NCI-H226 (cell line): ENCODE data around the gene TMEM131L.

ENCODE experiments used
- DNase-seq: peaks from one replicate; pipeline ENCODE4 v3.0.0-alpha.2; 2015

The TMEM131L gene

DNA sequence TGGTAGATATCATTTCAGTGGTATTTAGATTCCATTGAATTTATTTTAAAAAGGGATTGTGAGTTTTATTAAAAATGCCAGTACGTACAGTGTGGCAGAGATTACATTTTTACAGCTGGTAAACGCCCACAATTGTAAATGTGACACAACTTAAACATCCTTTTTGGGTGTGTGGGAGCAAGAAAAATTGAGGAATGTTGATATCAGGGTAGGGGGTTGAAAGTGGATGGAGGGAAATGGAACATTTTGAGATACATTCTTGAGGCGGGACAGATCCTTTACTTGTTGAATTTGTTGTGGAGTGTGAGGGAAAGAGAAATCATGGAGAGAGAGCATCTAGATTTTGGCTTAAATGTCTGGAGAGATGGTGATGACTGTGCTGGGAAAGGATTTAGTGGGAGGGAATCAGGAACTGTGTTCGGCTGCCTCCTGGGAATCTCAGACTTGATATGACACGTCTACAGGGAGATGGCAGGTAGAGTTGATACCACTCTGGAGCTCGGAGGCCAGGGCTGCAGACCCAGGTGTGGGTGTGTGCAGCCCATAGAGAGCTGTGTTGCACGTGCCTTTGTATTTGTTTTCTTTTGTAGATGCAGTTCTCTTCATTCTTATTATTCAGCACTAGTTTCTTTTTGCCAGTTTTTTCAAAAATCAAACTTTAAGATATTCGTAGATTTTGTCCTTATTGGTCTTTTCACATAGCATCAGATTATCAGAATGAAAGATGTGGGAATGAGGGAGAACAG, 10.8 kb downstream of the TMEM131L start:
- DNase-seq: no peak

DNA sequence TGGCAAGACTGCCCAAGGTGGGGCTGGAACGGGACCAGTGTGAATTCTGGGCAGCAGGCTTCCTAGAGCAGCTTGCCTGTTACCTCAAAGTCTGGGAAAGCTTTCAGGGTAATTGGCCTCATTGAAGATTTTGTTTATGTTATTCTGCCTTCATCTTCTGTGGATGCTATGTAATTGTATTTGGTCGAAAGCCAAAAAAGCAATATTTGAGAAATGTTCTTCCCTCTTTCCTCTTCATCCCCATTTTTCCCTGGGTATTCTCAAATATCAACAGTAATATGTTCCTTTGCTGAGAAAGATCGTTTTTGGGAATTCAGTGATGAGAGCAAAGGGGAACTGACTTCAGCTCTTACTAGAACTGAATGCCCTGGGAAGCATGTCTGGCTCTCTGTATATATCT, 12.9 kb downstream of the TMEM131L start:
- no peak for DNase-seq

DNA sequence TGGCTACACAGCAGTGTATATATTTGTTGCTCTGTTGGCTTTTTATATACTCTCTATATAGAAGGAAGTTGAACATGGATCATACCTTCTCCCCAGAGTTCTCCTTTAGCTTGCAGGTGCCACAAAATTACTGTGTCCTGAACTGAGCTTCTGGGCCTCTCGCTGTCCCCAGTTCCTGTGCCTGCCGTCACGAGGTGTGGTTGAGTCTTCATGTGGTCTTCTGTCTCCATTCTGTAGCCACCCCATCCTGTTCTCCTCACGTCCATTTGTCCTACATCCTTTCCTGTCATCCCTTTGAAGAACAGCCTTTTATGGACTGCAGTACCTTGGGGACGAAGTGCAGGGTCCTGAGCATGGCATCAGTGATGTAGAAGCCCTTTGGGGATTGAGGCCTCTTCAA, 14.5 kb downstream of the TMEM131L start:
- no peak for DNase-seq

DNA sequence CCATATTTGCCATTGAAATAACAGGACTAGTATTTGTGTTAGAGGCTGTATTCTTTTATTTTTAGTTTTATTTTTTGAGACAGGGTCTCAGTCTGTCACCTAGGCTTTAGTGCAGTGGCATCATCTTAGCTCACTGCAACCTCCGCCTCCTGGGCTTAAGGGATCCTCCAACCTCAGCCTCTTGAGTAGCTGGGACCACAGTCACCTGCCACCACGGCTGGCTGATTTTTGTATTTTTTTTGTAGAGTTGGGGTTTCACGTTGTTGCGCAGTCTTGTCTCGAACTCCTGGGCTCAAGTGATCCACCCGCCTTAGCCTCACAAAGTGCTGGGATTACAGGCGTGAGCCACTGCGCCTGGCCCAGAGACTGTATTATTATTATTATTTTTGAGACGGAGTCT, 15.3 kb downstream of the TMEM131L start:
- no peak for DNase-seq

DNA sequence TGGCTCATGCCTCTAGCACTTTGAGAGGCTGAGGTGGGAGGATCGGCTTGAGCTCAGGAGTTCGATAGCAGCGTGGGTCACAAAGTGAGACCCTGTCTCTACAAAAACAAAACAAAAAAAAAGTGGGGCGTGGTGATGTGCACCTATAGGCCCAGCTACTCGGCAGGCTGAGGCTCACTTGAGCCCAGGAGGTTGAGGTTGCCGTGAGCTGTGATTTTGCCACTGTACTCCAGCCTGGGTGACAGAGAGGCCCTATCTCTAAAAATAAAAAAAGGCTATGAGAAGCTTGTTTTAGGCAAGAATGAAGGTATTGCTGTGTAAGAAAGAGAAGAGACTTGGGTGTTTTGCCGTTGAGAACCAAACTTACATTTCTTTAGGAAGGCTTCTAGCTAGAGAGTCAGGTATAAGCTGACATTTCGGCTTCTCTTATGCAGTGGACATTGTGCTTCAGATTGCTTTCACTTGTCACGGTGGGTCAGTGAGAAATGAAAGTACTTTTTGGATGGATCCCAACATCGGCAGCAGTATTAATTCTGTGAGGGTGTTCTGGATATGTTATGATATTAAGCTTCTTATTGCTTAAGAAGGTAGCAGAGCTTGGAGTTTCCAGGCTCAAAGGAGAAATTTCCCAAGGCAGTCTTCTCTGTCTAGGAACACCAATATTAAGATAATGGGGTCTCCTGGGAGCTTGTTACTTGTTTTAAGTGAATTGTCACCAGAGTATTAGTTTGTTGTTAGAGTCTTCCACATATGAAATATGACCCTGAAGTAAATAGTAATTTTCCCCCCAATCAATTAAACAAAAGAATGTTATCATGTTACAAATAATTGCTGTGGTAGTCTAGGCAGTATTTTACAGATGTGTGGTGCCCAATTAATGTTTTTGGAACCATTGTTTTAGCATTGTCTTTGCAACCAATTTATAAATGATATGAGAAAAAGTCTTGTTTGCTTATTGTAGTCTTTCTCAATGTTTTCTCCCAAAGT, 17.6 kb downstream of the TMEM131L start:
- DNase-seq: no peak

DNA sequence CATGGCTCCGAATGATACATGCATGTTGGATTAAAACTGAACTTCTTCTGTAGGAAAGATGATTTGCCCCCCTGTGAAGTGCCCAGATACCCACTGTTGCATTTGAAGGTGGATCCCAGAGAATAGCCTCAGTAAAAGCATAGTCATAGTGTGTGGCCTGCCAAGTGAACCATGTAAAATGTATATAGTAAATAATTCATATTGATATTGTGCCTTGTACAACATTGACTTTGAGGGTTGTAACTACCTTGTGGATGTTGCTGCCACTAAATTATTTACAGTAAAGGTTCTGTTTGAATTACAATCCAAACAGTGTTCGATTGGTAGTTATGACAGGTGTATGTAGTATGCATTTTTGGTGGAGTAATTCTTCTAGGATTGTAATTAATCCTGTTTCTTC, 19.2 kb downstream of the TMEM131L start:
- DNase-seq: no peak

DNA sequence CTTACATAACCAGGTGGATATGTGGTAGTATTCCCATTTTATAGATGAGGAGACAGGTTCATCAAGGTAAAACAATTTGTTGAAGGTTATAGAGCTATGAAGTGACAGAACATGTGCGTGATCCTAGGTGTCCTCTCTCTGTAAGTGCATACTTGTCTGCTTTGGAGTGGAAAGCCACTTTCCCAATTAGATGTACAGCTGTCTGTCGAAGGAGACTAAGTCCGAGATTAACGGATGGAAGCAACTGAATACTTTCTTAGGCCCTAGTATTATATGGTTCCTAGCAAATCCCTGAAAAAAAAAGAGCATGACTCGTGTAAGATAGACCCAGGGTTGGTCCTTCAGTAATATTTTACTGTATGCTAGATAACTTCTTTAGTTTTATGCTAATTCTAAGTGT, 19.7 kb downstream of the TMEM131L start:
- DNase-seq: no peak

DNA sequence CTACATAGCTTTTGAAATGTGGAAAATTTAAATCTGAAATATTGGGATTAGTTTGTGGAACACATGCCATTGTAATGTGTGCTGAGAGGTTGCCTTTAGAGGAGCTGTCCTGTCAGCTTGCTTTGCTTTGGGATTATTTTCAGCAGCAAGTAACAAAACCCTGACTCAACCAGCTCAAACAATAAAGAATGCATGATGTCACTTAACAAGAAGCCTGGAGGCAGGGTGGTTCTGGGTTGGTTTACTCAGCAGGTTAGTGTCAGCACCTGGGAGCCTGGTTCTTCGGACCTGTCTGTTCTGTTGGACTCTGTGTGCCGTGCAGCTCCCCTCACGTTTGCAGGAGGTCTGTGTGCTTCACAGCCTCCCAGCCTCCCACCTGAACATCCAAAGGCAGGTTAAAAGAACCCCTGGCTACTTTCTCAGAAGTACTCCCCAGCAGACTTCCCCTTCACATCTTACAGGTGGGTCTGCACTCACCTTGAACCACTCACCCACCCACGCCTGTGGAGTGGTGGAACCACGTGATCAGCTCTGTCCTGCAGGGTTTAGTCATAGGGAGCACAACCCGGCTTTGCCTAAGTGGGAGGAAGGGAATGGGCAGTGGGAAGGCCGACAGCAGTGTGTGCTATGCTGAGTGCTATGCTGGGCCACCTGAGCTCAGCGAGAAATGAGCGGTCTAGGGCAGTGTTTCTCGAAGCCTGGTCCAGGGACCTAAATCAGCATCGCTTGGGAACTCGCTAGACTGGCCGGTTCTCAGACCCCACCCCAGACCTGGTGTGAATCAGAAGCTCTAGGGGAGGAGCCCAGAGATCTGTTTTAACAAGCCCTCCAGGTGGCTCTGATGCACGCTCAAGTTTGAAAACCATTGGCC, 20.4 kb downstream of the TMEM131L start:
- DNase-seq: peak; percentile 83

DNA sequence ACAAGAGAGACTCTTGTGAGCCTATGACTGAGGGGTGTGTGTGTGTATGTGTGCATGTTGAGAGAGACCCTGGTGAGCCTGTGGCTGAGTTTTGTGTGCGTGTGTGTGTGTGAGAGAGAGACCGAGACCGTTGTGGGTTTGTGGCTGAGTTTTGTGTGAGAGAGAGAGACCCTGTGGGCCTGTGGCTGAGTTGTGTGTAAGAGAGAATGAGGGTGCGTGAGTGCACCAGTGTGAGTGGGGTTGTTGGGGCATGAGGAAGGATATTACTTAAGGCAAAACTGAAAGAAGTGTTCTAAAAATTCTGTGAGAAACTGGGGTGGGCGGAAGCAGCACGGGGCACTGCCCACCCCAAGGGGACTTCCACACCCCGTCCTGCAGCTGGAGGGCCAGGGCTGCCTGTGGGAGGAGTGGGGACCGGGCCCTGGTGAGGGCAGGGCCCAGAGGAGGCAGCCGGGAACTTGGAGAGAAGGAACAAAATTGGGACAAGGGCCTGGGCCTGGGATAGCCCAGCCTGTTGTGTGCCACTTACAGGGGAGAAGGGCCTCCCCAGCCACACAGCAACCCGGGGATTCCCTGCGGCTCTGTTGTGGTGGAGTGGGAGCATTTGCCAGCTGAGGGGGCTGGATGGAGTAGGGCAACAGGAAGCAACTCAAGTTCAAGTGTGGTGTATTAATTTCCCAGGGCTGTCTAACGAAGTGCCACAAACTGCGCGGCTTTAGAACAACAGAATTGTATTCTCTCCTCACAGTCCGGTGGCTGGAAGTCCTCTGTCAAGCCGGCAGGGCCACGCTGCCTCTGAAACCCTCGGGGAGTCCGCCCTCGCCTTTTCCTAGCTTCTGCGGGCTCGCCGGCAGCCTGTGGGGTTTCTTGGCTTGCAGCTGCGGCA, 22.1 kb downstream of the TMEM131L start:
- DNase-seq: no peak

DNA sequence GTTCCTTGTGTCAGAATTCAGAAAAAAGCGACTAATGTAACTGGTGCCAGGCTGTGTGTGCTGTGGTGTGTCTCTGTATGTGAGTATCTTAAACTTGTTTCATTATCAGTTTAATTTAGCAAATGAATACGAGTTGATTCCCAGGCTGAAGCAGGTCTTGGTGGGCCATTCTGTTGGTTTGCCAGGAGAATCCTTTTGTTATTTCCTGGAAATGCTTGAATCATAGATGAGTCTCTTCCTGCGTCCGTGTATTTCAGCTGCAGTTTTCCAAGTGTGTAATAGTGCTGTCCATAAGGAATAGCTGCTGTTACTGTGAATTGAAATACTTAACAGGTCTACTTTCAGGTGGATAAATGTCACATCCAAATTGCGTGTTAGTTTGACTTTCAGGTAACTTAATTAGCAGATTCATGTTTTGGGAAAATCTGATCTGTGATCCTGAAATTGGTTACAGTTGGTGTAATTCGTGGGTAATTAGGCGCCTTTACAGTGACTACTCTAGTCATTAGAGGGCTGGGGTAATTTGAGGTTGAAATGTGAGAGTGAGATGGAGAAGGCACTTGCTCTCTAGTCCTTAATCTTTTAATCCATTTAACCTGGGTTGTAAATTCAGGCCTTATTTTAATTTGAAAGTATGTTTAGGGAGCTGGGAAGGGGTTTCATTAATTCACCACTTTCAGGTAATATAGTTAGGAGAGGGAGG, 23.8 kb downstream of the TMEM131L start:
- DNase-seq: no peak

DNA sequence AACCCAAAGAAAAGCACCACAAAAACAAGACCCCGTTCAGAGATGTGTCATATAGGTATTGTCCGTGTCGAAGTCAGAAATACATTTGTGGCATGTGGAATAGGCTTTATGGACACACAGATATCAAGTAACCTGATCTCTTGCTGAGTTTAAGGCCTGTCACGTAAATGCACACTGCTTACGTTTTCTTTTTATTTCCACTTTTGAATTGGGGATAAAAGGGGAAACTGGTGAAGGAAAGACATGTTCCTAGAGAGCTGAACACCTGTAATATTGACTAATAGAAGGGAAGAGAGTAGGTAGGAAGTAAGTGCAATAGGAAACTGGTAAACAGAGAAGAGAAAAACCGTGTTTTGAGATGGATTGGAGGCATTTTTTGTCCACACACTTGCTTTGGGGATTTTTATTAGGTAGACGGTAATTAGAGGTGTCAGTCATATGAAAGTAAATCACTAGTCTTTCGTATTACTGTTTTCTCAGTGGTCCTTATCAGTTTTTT, 24.9 kb downstream of the TMEM131L start:
- no peak for DNase-seq

DNA sequence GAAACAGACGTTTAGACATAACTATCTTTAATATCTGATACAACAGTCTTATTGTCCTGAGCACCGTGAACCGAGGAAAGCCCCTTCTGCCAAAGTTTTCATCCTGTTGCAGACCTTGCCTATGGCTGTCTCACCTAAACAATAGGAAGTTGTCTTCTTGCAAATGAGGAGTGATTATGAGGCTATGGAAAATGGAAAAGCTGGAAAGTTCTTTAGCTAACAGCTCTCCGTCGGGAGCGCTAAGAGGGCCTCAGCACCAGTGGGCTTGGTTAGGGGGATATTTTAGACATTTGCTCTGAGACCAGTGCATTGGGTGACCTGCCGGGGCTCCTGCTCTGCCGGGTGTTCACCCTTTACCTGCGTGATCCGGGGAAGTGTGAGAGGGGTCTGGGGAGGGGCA, 28.4 kb downstream of the TMEM131L start:
- DNase-seq: no peak

DNA sequence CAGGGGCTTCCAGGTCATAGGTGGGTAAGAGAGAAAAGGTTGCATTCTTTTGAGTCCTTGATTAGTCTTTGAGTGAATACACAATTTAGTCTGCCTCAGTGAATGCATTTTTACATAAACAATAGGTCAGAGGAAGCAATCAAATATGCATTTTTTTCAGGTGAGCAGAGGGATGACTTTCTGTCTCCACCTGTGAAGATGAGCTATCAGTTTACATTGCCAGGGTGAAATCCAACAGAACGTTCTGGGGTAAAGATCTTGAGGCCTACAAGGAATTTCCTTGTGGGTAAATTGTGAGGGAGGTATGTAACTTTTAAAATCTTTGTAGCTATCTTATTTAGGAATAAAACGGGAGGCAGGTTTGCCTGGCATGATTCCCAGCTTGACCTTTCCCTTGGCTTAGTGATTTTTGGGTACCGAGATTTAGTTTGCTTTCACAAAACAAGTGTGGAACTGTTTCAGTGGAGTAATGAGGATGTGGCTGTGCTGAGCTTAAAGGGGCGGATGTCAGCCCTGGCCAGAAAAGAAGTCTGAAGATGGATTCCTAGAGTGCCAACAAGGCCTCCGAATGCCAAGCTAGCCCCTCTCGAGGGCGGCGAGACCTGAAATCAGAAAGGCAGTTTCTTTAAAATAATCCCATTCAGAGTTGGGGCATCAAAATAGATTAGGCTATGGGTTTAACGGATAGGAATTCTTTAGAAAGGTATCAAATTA, 29.5 kb downstream of the TMEM131L start:
- DNase-seq: no peak

DNA sequence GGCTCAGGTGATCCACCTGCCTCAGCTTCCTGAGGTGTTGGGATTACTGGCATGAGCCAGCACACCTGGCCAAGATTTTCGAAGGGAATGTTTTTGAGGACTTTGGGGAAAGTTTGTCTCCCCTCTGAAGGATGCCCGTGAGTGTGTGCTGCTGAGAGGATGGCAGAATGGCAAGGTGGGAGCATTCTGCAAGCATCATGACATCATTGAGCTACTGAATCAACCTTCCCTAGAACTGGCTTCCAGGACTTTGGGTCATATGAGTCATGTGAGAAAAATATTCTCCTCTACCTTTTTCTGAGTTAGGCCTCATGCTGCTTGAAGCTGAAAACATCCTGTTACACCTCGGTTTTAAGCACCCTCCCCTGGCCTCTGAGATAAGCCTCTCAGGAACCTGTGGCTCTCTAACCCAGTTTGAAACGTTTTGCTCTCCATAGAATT, 31.0 kb downstream of the TMEM131L start:
- DNase-seq: peak; percentile 90

DNA sequence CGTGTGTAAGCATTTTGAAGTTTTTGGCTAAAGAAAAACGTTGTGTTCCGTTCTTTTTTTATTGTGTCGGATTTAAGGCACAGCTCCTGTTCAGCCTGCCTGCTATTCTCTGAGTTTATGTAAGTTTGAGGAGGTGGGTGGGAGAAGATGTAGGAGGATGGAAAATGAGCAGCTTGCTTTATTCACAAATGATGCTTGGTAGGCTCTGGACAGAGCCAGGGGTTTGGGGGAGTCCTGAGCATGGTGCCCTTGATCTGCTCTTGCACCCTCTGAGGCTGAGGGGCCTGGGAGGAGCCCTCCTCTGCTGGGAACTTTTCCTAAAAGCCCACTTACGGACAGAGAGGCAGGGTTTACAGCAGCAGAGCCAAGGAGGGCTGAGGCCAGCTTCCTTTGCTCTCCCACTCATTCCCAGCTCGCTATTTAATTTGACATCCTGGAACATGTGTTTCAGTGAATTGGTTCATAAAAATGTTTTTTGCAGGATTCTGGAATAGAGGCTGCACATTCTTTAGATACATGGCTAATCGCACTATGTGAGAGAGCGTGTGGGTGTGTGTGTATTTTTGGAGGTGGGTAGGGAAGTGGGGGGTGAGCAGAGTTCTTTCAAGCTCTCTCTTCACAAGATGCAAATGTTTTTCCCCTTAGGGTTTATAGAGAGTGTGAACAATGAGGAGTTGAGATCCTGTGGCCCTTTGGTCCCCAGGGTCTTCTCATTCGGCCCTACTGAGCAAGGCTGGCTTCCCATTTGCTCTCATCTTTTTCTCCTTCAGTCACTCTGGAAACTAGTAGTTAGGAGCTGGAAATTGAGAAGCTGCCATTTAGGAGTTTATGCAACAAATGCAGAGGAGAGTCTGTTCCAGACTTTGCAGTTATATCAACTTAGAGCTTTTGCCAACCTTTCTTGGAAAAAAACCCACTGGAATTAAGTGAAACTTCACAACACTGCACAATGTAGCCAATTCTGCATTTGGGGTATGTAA, 32.1 kb downstream of the TMEM131L start:
- peak; percentile 86 for DNase-seq

DNA sequence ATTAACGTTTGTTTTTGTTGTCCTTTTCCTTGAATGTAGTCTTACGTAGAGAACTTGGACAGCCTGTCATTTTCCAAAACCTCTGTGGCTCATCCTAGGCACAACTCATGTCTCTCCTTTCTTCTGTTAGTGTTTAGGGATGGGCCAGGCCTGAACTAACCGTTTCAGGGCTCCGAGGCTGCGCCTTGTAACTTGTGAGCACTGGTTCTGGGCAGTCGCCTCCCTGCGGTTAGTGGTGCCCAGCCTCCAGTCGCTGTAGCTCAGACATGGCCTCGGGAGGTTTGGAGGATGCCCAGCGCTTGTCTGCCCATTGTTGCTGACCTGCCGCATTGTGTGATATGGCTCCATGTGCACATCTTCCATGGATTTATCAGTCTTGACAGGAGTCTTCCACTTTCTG, 32.8 kb downstream of the TMEM131L start:
- no peak for DNase-seq

DNA sequence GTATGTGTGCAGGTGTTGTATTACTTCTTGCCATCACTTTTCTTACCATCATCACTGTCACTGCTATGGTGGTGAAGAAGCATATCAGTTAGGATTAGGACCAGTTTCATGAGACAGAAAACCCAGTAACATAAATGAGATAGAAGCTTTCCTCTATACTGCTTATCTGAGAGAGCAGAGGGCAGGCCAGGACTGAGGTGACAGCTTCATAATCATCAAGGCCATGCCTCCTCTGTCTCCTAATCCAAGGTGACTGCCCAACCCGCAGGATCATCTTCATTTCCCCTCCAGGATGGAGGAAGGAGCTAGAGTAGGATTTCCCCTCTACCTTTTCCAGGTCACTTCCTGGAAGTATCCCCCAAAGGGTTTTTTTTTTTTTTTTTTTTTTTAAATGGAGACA, 35.4 kb downstream of the TMEM131L start:
- DNase-seq: no peak

DNA sequence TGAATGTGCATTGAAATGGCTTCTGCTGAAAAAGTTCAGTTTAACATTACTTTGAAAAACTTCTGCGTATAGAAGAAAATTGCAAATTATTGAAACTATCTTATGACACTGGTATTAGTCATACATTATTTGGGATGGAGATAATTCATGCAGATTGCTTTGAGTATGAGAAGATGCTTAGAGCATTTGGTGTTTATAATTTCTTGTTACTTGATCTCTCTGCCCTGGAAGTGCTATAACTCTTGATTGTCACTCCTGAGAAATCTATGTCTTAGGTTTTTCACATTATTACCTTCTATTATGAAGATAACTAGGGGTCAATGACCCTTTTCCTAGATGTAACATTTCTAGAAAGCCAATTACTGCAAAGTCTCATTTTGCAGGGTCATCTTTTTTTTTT, 36.4 kb downstream of the TMEM131L start:
- DNase-seq: no peak
